Esophagus squamous epithelium (tissue), 4 donors: ENCODE data around the gene GALNT7.

ENCODE experiments used
- CTCF ChIP-seq, 6 experiments: fragments of 450-650 bp in 4 of 6; fragments of 200-600 bp in 2 of 6; sonication (generic) in 2 of 6; IDR thresholded peaks; one replicate each; pipeline ENCODE4 v1.5.1; 2016 to 2019; ENCODE audit warnings: antibody characterized with exemption in 6 of 6, mild to moderate bottlenecking in 4 of 6, moderate library complexity in 4 of 6
- POLR2A ChIP-seq, 4 donors: fragments of 450-650 bp; IDR thresholded peaks; one replicate each; pipeline ENCODE4 v1.6.1; 2017; ENCODE audit warnings: antibody characterized with exemption in 4 of 4, mild to moderate bottlenecking in 4 of 4, moderate library complexity in 3 of 4

- no peak for TF ChIP-seq CTCF (IDR thresholded peaks at IDR 0.05)
- TF ChIP-seq POLR2A (IDR thresholded peaks at IDR 0.05) = no peak
Measured at GRCh38 chr4:173270312-173271027, 101.9 kb downstream of the GALNT7 start.
